GM18508 (cell line): ENCODE data around the gene THEM5.
"Not testable (repeated sequence)": the region's sequence is repeated elsewhere in the genome, so short reads cannot be mapped to it uniquely, and the experiment has no call there.

ENCODE experiments used
- ATAC-seq: cut with Tn5 transposase; IDR thresholded peaks from one replicate; pipeline ENCODE4 v1.9.1; 2021; ENCODE audit warnings: moderate number of reproducible peaks; ENCODE audit not compliant: insufficient read depth, unreplicated experiment

THEM5 gene, protein sequence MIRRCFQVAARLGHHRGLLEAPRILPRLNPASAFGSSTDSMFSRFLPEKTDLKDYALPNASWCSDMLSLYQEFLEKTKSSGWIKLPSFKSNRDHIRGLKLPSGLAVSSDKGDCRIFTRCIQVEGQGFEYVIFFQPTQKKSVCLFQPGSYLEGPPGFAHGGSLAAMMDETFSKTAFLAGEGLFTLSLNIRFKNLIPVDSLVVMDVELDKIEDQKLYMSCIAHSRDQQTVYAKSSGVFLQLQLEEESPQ

DNA sequence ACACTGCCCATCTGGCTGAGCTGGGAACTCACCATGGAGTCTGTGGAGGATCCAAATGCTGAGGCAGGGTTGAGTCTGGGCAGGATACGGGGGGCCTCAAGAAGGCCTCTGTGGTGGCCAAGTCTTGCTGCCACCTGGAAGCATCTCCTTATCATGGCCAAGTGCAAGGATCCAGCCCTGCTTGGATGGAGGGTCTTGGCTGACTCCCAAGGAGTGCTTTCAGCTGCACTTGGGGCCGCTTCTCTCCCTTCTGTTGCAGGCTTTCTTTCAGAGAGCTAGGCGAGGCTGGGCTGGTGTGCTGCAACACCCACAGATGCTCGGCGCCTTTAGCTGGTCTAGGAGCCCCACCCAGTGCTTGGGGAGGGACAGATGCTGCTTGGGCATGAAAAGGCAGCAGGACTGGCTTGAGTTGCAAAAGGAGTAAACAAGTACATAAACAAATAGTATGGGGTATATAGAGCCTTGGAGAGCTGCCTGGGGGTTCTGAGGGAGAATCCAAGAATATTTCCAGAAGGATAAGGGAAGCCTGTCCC is at the start of gene THEM5:
TSS of gene THEM5 (minus strand) at position 302 of the 533 bp plus-strand sequence. CDS start at position 155, 147 bp downstream.
- no peak for ATAC-seq

DNA sequence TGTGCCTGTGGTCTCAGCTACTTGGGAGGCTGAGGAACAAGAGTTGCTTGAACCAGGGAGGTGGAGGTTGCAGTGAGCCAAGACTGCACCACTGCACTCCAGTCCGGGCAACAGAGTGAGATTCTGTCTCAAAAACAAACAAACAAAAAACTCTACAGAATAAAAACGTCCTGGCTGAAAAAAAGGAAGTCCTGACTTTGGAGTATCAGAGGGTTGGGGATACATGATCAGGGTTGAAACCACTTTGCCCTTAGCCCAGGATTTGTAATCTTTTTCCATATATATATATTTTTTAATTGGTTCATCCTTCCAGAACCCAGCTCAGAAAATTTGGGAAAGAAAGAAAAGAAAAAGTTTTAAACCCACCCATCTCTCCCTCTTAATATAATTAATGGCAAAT is 49.3 kb upstream of the THEM5 start:
- ATAC-seq = no peak

DNA sequence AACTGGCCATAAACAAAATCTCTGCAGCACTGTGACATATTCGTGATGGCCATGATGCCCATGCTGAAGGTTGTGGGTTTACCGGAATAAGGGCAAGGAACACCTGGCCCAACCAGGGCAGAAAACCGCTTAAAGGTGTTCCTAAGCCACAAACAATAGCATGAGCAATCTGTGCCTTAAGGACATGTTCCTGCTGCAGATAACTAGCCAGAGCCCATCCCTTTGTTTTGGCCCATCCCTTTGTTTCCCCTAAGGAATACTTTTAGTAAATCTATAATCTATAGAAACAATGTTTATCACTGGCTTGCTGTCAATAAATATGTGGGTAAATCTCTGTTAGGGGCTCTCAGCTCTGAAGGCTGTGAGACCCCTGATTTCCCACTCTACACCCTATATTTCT is 47.3 kb upstream of the THEM5 start:
- not testable (repeated sequence) for ATAC-seq

DNA sequence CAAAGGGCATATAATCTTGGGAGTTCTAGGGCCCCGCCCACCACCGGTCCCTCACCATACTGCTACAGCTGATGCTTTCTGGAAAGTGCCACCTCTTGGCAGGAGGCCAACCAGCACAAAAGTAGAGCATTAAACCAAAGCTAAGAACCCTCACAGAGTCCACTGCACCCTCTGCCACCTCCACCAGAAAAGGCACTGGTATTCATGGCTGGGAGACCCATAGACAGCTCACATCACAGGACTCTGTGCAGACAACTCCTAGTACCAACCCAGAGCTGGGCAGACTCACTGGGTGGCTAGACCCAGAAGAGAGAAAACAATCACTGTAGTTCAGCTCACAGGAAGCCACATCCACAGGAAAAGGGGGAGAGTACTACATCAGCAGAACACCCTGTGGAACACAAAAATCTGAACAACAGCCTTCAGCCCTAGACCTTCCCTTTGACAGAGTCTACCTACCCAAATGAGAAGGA is 45.0 kb upstream of the THEM5 start:
- no peak for ATAC-seq

DNA sequence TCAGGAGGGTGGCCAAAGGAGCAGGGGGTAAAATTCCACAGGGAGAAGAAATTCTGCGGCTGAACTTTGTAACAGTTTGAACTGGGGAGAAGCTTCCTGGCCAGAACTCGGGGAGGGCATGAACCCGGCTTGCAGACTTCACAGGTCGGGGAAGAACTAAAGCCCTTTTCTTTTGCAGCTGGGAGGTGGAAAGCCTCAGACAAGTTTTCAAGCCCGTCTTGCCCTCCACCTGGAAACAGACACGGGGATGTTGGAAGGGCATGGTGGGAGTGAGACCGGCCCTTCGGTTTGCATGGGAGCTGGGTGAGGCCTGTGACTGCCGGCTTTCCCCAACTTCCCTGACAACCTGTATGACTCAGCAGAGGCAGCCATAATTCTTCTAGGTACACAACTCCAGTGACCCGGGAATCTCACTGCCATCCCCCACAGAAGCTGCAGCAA is 44.5 kb upstream of the THEM5 start:
- ATAC-seq = no peak

DNA sequence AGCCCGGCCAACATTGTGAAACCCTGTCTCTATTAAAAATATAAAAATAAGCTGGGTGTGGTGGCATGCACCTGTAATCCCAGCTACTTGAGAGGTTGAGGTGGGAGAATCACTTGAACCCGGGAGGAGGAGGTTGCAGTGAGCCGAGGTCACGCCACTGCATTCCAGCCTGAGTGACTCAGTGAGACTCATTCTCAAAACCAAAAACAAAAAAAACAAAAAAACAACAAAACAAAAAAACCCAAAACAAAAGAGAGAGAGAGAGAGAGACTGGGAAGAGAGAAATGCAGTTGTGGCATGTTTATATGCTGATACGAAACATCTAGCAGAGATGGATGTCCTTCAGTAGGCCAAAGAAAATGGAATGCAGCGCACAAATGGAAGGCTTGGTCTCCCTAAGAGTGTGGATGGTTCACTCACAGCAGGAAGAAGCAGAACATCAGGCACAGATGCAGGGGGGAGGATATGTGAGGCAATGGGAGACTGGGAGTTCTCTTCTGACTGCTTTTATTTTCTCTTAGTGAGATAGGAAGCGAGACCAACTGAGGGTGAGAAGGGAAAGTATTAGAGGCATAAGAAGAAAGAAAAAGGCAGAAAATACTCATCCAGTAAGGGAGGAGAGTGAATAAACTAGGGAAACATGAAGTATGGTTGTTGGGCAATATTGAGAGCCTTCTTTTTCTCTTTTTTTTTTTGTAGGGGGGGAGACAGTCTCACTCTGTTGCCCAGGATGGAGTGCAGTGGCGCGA is 39.8 kb upstream of the THEM5 start:
- no peak for ATAC-seq

DNA sequence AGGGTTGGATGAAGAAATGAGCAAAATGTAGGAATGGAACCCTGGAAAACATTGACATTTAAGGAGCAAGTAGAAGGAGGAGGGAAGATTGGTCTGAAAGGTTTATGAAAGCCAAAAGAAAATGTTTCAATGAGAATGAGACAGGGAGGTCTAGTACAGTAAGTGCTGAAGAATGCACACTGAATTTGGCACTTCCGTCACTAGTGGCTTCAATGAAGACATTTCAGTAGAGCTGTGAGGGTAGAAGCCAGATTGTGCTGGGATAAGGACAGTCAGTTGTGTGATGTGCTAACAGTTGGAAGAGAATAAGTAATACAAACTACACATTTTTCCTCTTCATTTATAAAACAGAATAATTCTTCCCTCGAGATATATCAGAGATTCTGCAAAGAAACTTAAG is 38.7 kb upstream of the THEM5 start:
- no peak for ATAC-seq

DNA sequence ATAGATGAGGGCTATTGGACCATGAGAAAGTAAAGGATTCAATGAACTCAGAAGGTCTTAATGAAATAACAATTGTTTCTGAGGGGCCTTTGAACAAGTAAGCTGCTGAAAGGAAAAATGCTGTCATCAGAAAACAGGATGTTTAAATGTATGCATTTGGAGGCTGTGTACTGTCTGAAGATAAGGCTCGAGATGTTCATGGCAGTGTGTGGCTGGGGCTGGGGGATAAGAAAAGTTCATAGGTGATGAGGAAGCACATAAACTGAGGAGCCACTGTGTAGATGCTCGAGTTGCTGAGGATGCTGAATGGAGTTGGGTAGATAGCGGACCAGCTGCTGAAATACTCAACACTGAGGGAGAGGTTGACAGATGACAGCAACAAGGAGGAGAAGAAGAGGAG is 38.0 kb upstream of the THEM5 start:
- ATAC-seq = no peak

DNA sequence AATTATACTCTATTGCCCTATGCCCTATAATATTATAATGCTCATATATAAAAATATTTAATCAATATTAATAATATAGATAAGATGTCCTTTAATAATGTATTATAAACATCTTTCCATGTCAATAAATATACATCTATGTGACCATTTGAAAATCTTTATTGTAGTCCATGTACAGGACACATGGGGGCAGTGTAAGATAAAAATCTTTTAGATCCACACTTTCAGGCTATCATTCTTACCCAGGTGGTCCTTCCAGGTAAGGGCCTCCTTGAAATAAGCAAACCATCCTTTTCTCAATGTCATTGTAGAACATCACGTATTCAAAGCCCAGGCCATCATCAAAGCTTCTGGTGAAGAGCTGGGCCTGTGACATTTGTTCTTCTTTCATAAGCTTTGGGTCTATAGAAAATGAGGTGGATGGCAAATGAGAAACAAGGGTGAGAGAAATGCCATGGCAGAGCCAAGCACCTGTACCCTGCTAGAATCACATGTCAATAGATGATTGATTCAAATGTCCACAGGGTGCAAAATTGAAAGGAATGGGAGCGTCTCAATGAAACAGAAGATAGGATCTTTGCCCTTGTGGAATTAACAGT is 35.6 kb upstream of the THEM5 start:
- ATAC-seq = no peak

DNA sequence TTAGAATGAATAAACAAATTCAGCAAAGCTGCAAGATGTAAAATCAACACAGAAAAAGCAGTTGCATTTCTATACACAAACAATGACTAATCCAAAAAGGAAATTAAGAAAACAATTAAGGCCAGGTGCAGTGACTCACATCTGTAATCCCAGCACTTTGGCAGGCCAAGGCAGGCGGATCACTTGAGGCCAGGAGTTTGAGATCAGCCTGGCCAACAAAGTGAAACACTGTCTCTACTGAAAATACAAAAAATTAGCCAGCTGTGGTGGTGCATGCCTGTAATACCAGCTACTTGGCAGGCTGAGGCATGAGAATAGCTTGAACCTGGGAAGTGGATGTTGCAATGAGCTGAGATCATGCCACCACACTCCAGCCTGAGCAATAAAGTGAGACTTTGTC is 33.5 kb upstream of the THEM5 start:
- no peak for ATAC-seq

DNA sequence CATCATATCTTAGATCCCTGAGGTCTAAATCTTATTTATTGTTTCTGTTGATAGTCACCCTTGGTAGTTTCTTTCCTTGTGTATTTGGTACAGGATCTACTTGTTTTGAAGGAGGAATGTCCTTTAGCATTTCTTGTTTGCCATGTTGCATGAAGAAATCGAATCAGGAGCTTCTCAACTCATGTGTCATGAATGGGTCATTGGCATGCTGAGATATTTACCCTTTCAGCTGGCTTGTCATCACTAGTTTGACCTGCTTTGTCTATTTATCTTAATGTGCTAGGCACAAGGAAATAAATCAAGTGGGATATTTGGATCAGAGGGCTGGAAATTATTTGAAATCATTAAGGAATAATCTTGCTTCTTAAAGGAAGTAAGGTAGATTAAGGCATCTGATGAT is 32.0 kb upstream of the THEM5 start:
- ATAC-seq = no peak

DNA sequence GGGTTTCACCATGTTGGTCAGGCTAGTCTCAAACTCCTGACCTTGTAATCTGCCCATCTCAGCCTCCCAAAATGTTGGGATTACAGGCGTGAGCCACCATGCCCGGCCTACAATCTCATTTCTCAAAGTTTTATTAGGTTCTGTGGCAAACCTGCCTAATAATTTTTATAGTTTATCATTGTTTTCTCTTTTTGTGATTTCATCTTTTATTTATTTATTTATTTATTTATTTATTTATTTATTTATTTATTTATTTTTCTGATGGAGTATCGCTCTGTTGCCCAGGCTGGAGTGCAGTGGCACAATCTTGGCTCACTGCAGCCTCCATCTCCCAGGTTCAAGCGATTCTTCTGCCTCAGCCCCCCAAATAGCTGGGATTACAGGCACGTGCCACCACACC is 31.4 kb upstream of the THEM5 start:
- not testable (repeated sequence) for ATAC-seq

DNA sequence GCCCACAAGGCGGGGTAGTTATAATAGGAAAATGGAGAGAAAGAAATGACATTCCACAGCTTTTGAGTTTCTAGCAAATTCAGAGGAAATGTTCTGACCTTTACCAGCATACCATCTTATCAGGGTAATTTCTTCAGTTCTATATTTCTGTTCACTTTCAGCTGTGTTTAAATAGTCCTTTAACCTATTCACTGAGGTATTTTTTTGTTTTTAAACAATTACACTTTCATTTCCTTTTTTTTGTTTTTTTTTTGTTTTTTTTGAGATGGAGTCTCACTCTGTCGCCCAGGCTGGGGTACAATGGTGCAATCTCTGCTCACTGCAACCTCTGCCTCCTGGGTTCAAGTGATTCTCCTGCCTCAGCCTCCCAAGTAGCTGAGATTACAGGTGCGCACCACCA is 30.9 kb upstream of the THEM5 start:
- ATAC-seq = not testable (repeated sequence)

DNA sequence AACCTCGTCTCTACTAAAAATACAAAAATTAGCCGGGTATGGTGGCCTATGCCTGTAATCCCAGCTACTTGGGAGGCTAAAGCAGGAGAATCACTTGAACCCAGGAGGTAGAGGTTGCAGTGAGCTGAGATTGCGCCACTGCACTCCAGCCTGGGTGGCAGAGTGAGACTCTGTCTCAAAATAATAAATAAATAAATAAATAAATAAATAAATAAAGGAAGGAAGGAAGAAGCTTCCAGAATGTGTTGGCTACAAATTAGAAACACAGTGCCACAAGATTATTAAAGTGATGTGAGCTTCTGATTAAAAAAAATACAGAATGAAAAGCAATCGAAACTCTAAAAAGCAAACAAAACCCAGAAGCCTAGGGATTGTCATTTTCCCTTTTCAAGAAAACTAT is 30.4 kb upstream of the THEM5 start:
- not testable (repeated sequence) for ATAC-seq

DNA sequence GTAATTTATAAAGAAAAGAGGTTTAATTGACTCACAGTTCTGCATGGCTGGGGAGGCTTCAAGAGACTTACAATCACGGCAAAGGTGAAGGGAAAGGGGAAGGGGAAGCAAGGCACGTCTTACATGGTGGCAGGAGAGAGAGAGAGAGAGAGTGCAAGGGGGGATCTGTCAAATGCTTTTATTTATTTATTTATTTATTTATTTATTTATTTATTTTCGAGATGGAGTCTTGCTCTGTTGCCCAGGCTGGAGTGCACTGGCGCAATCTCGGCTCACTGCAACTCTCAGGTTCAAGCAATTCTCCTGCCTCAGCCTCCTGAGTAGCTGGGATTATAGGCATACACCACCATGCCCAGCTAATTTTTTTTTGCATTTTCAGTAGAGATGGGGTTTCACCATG is 29.4 kb upstream of the THEM5 start:
- not testable (repeated sequence) for ATAC-seq

DNA sequence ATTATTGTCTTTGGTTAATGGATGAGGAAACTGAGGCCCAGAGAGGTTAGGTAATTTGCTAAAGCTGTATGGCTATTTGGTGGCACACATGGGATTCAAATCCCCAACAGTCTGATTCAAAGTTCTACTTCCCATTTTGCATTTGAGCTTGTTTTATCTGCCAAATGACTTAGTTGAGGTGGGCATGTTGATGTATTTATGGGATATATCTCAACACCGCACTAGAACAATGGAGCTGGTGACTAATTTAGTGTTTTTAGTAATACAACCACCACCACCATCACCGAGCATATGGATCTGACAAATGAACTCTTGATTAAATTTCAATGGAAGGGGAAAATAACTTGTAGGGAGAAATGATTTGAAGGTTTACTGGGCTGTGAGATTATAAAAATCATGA is 29.0 kb upstream of the THEM5 start:
- ATAC-seq = no peak

DNA sequence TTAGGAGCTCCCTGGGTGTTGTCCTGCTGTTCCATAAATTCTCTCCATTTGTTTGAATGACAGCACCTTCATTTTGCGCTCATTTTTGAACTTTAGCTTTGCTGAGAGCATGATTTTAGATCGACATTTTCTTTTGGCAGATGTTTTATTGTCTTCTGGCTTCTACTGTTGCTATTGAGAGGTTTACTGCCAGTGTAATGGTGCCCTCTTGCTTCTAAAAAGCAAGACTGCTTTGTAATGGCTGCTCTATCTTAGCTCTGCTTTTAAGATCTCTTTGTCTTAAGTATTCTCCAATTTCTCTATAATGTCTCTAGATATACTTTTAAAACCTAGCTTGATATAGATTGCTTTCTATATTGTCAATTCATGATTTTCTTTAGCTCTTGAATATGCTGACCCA is 28.0 kb upstream of the THEM5 start:
- ATAC-seq = no peak

DNA sequence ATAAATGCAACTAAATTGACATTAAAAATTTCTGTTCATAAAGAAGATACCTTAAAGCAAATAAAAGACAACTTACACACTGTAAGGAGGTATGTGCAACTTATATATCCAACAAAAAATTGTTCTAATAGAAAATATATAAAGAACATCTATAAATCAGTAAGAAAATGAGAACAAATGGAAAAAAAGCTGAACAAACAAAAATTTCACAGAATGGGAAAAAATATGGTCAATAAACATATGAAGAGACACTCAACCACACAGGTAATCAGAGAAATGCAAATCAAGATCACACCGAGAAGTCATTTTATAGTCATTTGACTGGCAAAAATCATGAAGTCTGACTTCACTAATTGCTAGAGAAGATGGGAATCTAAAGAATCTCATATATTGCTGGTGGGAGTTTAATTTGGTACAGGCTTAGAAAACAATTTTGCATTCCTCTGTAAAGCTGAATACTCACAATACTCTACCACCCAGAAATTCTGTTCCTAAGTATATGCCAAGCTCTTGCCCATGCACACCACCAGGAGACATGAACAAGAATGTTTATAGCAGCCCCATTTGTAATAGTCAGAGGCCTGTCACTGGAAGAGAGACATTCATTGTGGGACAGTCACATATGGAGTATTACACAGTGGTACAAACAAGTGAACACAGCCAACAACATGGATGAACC is 22.0 kb upstream of the THEM5 start:
- no peak for ATAC-seq

DNA sequence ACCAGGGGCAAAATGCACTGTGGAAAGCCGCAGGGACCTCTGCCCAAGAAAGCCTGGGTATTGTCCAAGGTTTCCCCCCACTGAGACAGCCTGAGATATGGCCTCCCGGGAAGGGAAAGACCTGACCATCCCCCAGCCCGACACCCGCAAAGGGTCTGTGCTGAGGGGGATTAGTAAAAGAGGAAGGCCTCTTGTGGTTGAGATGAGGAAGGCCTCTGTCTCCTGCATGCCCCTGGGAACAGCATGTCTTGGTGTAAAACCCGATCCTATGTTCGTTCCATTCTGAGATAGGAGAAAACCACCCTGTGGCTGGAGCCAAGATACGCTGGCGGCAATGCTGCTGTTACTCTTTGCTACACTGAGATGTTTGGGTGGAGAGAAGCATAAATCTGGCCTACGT is 19.3 kb upstream of the THEM5 start:
- not testable (repeated sequence) for ATAC-seq

DNA sequence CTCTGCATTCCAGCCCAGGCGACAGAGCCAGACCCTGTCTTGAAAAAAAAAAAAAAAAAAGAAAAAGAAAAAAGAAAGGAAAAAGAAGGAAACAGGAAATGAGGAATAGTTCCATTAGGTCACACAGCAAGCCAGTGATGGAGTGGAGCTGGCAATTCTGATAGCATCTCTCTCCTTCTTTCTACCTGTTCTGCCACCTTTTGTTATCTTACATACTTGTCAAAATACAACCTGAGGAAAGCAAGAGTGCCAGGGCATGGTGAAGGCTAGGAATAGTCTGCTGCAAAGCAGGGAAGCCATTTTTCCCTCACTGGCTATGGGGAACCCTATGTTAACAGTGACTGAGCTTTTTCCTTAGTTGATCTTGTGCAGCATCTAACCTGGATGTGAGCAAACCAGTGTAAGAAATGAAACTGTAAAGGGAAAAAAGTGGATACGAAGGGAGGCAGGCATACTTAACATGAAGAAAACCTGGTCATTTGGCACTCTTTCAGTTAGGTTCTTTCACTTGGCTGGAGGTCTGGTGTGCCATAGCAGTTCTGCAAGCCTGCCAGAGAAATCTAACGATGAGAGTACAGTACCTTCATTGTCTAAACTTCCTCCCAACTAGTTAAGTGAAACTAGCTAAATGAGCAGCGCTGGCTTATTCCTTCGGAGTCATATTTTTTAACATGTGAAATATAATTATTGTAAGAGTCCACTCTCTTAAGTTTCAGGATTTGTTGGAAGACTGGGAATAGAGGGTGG is 17.9 kb upstream of the THEM5 start:
- ATAC-seq = no peak
